NCI-H146 (cell line): Measurements from ENCODE around the gene PRKAR1B.

ENCODE experiments used
- DNase-seq: peaks from one replicate; lab custom pipeline; 2025; lab: John Stamatoyannopoulos, UW

PRKAR1B gene

GRCh38 chr7:521221-522070 is 205.6 kb downstream of the PRKAR1B start:
- peak; percentile 10 for DNase-seq

DNA sequence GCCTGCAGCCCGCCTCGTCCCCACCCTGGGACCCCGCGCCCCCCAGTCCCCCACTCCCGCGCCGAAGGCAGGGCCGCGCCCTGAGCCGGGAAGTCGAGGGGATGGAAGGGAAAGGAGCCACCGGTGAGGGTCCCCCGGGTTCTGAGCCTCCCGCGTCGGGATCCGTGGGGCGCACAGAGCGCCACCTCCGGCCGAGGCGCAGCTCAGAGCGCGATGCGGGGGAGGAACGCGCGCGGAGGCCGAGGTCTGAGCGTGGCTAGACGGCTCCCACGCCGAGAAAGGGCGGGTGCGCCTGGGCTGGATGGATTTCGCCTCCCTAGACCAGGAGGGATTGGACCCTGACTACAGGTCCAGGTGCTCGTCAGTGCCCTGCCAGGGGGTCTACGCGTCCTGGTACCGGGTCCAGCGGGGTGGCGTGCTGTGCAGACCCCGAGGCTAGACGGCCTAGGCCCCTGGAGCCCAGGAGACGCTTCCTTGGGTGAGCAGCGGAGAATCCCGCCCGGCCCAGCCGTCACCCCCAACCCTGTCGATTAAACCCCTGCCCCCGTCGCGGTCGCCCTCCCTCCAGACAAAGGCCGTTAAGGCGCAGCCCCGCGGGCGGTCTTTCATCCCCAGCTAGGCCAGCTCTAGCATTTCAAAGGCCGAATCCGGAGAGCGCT is 206.4 kb downstream of the PRKAR1B start:
- no peak for DNase-seq

- DNase-seq = peak; percentile 69
Measured at GRCh38 chr7:519484-520390, 207.3 kb downstream of the PRKAR1B start, which contains the start of gene PDGFA. PDGFA (minus strand) TSS chr7:519846; CDS start chr7:519001, 845 bp downstream.

GRCh38 chr7:518630-519483 is 208.2 kb downstream of the PRKAR1B start:
- peak; percentile 69 for DNase-seq

GRCh38 chr7:517774-518629 is 209.1 kb downstream of the PRKAR1B start:
- DNase-seq = no peak

GRCh38 chr7:516606-517456 is 210.2 kb downstream of the PRKAR1B start:
- DNase-seq = no peak

- no peak for DNase-seq
Measured at GRCh38 chr7:516216-516605, 210.9 kb downstream of the PRKAR1B start.

DNA sequence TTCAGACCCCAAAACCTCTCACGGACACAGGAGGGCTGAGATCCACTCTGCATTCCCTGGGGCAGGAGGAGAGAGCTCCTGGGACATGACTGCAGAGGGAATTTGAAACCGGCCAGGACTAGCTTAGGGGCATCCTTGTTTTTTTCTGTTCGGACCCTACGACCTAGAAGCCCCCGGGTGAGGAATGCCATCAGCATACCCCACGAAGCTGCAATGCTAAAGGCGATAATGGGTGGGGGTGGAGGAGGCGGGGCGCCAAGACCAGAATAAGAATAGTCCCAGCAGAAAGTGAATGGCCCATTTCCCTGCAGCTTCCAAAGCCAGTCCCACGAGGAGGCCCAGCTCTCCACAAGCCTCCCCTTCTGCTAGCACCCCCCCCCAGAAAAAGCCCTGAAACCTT is 211.5 kb downstream of the PRKAR1B start:
- no peak for DNase-seq

DNA sequence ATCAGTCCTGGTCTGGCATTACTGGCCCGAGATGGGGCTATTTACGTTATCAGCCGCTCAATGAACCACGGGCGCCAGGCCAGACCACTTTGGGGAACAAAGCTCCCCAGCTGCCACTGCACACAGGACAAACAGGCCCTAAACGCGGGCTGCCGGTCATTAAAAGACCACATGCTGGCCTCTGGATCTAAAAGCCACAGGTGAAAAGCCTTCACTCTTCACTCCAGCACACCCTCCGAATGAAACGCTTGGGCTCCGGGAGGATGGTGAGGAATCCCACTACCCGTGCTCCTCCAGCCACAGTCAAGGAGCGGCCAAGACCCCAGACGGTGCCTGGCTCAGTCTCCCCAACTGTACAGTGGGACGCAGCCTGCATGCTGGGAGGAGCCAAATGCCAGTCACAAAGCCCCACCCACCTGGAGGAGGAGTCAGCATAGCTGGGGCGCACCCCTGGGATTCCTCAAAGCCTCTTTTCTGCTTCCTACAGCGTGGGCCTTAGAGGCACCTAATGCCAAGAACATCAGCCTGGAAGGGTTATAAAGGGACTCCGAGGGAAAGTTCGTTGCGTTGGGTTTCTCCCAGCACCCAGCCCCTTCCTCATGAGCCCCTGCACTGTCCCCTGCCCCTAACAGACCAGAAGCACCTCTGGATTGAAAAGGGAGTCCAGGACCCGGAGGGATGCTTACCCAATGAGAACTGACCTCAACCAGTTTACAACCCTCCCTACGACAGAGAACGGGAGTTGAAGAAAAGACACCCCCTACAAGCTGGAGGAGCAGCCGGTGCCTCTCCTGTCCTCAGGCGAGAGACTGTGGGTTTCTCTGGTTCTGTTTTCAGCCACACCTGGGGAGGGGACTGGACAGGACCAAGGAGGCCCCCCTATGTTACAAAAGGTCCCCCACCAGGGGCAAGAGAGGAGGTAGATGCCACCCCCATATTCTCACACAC is 212.2 kb downstream of the PRKAR1B start:
- DNase-seq = peak; percentile 88

DNA sequence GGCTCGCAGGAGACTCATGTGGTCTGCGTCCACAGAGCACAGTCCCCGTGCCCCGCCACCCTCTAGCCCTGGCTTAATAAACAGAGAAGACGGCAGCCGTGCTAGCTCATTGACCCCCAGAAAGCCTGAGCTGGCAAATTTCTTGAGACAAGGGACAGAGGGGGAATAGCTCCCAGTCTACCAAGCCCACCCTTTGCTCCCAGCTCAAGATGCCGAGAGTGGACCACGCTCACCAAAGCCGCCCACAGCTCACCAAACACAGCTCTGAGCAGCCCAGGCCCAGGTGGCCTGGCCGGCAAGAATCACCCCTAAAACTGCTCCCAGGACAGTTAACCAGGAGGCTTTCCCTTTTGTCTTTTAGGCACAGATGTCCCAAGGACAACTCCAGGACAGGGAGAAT is 212.8 kb downstream of the PRKAR1B start:
- no peak for DNase-seq

DNA sequence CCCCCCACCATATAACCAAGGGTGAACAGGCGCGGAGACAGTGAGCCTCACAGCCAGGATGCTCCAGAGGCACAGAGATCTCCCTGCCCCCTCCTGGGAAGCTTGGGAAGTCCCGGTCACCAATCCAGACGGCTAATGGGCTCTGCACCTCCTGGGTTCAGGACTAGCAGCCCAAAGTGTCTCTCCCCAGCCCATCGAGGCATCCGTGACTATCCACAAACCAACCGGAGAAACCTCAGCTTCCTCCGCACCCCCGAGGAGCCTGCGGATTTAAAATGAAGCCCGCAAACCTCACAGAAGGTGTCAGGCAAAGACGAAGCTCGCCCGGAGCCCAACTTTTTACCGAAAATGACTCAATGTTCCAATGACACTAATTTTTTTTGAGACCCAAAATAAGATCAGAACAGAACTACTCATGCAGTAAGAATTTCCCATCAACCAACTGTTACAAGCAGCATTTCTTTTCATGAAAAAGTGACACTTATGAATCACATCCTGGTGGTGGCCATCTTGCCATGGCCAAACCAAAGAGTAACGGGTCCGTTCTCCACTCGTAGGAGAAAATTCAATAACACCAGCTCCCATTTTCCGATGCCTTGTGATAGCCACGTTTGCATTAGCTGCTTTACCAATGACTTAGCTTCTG is 213.4 kb downstream of the PRKAR1B start:
- no peak for DNase-seq

DNA sequence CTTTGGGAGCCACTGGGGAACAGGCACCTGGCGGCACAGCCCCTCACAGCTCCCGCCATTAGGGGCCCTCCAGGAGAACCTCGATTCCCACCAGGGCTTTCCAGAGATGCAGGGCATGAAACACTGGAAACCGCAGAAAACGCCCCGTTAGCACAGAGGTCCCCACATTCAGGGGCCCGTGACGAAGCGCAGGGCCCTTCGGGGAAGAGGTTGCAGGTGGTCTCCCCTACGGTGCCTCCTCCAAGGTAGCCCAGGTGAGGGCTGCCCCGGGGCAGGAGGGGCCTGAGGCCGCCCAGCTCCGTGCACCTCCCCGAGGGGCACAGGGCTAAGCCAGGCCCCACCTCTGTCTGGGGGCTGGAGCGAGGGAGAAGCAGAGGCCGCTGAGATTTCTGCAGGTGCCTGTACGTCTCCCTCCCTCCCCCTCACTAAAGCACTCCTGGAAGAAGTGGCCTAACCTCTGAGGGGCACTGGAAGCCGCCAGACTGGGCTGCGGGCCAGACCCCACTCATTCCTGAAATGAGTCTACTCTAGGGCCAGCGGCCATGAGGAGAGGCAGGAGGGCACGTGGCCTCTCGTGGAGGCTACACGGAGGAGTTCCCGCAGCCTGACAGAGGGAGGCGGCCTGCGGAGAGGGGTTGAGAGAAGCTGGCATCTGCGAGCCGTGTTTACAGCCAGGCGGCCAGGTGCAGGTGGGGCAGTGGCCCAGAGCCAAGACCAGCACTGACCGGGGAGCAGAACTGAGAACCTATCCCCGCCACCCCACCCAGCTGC is 214.4 kb downstream of the PRKAR1B start:
- DNase-seq = peak; percentile 20

DNA sequence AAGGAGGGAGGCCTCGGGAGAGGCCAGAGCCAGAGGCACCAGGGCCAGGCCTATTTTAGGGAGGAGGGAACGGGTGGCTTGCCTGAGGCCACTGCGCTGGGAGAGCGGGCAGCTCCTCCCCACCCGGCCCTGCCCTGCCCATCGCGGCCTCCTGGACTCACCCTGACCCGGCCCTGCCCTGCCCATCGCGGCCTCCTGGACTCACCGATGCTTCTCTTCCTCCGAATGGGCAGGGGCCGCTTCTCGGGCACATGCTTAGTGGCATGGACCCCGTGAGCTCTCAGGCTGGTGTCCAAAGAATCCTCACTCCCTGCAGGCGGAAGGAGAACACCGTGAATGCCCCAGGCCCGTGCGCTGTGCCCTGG is 215.0 kb downstream of the PRKAR1B start:
- DNase-seq = no peak

- DNase-seq = no peak
Measured at GRCh38 chr7:511476-512145, 215.5 kb downstream of the PRKAR1B start.

DNA sequence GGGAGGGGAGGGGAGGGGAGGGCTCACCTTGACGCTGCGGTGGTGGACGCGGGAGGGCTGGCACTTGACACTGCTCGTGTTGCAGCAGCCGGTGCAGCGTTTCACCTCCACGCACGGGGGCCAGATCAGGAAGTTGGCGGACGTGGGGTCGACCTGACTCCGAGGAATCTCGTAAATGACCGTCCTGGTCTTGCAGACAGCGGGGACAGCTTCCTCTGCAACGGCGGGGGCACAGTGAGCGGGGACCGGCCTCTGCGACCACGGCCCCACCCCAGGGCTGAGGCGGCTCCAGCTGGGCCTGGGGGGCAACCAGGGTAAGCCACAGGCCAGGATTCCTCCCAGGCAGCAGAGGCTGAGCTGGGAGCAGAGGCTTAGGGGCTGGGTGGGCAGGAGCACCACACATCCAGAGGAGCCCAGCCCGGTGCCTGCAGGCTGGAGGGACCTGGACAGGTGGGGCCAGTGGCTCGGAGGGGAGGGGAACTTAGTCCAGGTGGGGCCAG is 216.2 kb downstream of the PRKAR1B start:
- no peak for DNase-seq

GRCh38 chr7:510131-510481 is 217.0 kb downstream of the PRKAR1B start:
- no peak for DNase-seq
